WTC11 (cell line): ENCODE results near the gene SPSB2. TPM values are rescaled to one million over a fixed set of nuclear protein-coding genes. Genes with fewer than 3 reads are reported as not detected.
"Not testable (repeated sequence)": the region's sequence is repeated elsewhere in the genome, so short reads cannot be mapped to it uniquely, and the experiment has no call there.

Source experiments
- ATAC-seq: fragments of 200-7000 bp; cut with Tn5 transposase; 2 replicates; pipeline ENCODE4 v1.10.0; 2021; ENCODE audit warnings: mild to moderate bottlenecking, moderate library complexity
- CTCF ChIA-PET: fragments of 300-600 bp; sonication (Branson Sonifier 250); formaldehyde crosslinking; loops from one replicate; lab custom pipeline; 2021; ENCODE audit warnings: antibody characterized with exemption; lab: Charles Lee
- POLR2A ChIA-PET: fragments of 350-600 bp; sonication (Branson Sonifier 250); formaldehyde crosslinking; loops from one replicate; lab custom pipeline; 2021; ENCODE audit warnings: antibody characterized with exemption; lab: Charles Lee
- DNase-seq: peaks from one replicate; pipeline ENCODE4 v3.0.0; 2021; ENCODE audit warnings: low spot score
- H3K27ac Mint-ChIP-seq: 2 replicates; pipeline ENCODE4 v1.8.0; 2021; ENCODE audit warnings: mixed read lengths
- H3K27me3 Mint-ChIP-seq: 2 replicates; pipeline ENCODE4 v1.8.0; 2021; ENCODE audit warnings: low read depth, mild to moderate bottlenecking, moderate library complexity, mixed read lengths
- H3K36me3 Mint-ChIP-seq: 2 replicates; pipeline ENCODE4 v1.8.0; 2021; ENCODE audit warnings: mixed read lengths
- H3K4me1 Mint-ChIP-seq: 2 replicates; pipeline ENCODE4 v1.8.0; 2022; ENCODE audit warnings: mixed read lengths
- H3K4me3 Mint-ChIP-seq: 2 replicates; pipeline ENCODE4 v1.8.0; 2021; ENCODE audit warnings: mild to moderate bottlenecking, moderate library complexity, mixed read lengths
- H3K9me3 Mint-ChIP-seq: 2 replicates; pipeline ENCODE4 v1.8.0; 2021; ENCODE audit warnings: mixed read lengths
- EMX1 ChIP-seq: fragments of 250-450 bp; sonication (Bioruptor Pico); IDR thresholded peaks from 2 replicates; pipeline ENCODE4 v1.8.0; 2021; ENCODE audit warnings: mild to moderate bottlenecking
- ETV6 ChIP-seq: sonication (generic); formaldehyde crosslinking; IDR thresholded peaks from 2 replicates; pipeline ENCODE4 v1.8.1; 2022; ENCODE audit warnings: mild to moderate bottlenecking, missing genetic modification reagents
- HMGA2 ChIP-seq: fragments of 250-450 bp; sonication (Bioruptor Pico); IDR thresholded peaks from 2 replicates; pipeline ENCODE4 v1.4.0; 2021; ENCODE audit warnings: mild to moderate bottlenecking, moderate library complexity
- PRRX2 ChIP-seq: fragments of 250-450 bp; sonication (Bioruptor Pico); IDR thresholded peaks from 2 replicates; pipeline ENCODE4 v1.8.0; 2021; ENCODE audit warnings: mild to moderate bottlenecking
- SMAD3 ChIP-seq: sonication (generic); formaldehyde crosslinking; IDR thresholded peaks from 2 replicates; pipeline ENCODE4 v1.8.0; 2022; ENCODE audit warnings: missing genetic modification reagents, mild to moderate bottlenecking, borderline replicate concordance
- total RNA-seq: library from RNA; stranded (reverse); gene quantifications from 3 replicates; pipeline ENCODE4 v1.2.3, GENCODE V29; 2021
- TF ChIP-seq, protein P1 (sequence below): fragments of 250-450 bp; sonication (Bioruptor Pico); IDR thresholded peaks from 2 replicates; pipeline ENCODE4 v1.9.0; 2021; ENCODE audit warnings: mild to moderate bottlenecking
- TF ChIP-seq, protein P2 (sequence below): sonication (generic); formaldehyde crosslinking; IDR thresholded peaks from 2 replicates; pipeline ENCODE4 v1.8.1; 2022; ENCODE audit warnings: low read depth, missing genetic modification reagents, borderline replicate concordance
- TF ChIP-seq, protein P3 (sequence below): sonication (generic); formaldehyde crosslinking; IDR thresholded peaks from 2 replicates; pipeline ENCODE4 v1.8.1; 2023; ENCODE audit warnings: mild to moderate bottlenecking, missing genetic modification reagents, borderline replicate concordance
- TF ChIP-seq, protein P4 (sequence below): fragments of 250-450 bp; sonication (Bioruptor Pico); IDR thresholded peaks from 2 replicates; pipeline ENCODE4 v1.9.0; 2021; ENCODE audit warnings: moderate library complexity, mild to moderate bottlenecking, inconsistent platforms, borderline replicate concordance
- TF ChIP-seq, protein P5 (sequence below): fragments of 200-600 bp; IDR thresholded peaks from 2 replicates; pipeline ENCODE4 v1.8.0; 2022; ENCODE audit warnings: antibody characterized with exemption

SPSB2 gene
- total RNA-seq, 1 experiment from 2014 or later: 25.5 TPM

DNA sequence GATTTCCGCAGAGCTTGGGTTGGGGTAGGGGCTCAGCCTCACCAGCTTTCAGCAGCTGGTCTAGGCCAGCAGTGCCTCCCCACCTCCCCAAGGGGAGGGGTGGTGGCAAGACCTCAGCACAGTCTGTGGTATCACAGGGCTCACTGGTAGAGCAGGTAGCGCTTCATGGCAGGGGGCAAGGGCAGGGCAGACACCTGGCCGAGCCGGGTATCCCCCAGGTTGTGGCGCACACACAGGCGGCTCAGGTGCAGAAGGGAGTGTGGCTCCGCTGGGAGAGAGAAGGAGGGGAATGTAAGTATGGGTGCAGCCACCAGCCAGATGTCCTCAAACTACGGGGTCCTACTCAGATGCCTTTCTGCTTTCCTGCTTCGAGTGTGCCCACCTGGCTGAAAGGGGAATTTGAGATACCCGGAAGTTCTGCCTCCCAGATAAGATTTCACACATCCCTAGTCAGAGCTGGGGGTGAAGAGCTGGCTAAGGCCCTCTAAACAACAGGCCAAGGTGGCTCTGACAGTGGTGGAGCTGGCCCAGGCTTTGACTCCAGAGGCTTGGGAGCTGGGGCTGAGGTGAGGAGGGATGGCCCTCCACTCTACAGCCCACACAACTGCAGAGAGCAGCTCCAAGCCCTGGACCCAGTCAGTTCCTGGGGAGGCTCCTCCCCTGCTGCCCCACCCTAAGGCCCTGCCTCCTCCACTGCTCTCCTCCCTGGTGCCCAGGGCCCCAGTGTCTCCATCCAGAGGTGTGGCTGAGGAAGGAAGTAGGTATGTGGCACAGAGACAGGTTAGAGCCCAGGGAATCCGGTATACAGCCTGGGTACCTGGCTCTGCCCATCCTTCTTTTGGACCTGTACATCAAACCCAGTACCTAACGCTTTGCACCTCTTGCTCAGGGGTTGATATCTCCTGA is 1.8 kb downstream of the SPSB2 start (continued):
- TF ChIP-seq, protein P1, sequence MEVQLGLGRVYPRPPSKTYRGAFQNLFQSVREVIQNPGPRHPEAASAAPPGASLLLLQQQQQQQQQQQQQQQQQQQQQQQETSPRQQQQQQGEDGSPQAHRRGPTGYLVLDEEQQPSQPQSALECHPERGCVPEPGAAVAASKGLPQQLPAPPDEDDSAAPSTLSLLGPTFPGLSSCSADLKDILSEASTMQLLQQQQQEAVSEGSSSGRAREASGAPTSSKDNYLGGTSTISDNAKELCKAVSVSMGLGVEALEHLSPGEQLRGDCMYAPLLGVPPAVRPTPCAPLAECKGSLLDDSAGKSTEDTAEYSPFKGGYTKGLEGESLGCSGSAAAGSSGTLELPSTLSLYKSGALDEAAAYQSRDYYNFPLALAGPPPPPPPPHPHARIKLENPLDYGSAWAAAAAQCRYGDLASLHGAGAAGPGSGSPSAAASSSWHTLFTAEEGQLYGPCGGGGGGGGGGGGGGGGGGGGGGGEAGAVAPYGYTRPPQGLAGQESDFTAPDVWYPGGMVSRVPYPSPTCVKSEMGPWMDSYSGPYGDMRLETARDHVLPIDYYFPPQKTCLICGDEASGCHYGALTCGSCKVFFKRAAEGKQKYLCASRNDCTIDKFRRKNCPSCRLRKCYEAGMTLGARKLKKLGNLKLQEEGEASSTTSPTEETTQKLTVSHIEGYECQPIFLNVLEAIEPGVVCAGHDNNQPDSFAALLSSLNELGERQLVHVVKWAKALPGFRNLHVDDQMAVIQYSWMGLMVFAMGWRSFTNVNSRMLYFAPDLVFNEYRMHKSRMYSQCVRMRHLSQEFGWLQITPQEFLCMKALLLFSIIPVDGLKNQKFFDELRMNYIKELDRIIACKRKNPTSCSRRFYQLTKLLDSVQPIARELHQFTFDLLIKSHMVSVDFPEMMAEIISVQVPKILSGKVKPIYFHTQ: no peak
- TF ChIP-seq, protein P2, sequence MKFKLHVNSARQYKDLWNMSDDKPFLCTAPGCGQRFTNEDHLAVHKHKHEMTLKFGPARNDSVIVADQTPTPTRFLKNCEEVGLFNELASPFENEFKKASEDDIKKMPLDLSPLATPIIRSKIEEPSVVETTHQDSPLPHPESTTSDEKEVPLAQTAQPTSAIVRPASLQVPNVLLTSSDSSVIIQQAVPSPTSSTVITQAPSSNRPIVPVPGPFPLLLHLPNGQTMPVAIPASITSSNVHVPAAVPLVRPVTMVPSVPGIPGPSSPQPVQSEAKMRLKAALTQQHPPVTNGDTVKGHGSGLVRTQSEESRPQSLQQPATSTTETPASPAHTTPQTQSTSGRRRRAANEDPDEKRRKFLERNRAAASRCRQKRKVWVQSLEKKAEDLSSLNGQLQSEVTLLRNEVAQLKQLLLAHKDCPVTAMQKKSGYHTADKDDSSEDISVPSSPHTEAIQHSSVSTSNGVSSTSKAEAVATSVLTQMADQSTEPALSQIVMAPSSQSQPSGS (CRISPR knock-in tag): no peak
- TF ChIP-seq, protein P3, sequence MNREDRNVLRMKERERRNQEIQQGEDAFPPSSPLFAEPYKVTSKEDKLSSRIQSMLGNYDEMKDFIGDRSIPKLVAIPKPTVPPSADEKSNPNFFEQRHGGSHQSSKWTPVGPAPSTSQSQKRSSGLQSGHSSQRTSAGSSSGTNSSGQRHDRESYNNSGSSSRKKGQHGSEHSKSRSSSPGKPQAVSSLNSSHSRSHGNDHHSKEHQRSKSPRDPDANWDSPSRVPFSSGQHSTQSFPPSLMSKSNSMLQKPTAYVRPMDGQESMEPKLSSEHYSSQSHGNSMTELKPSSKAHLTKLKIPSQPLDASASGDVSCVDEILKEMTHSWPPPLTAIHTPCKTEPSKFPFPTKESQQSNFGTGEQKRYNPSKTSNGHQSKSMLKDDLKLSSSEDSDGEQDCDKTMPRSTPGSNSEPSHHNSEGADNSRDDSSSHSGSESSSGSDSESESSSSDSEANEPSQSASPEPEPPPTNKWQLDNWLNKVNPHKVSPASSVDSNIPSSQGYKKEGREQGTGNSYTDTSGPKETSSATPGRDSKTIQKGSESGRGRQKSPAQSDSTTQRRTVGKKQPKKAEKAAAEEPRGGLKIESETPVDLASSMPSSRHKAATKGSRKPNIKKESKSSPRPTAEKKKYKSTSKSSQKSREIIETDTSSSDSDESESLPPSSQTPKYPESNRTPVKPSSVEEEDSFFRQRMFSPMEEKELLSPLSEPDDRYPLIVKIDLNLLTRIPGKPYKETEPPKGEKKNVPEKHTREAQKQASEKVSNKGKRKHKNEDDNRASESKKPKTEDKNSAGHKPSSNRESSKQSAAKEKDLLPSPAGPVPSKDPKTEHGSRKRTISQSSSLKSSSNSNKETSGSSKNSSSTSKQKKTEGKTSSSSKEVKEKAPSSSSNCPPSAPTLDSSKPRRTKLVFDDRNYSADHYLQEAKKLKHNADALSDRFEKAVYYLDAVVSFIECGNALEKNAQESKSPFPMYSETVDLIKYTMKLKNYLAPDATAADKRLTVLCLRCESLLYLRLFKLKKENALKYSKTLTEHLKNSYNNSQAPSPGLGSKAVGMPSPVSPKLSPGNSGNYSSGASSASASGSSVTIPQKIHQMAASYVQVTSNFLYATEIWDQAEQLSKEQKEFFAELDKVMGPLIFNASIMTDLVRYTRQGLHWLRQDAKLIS (CRISPR knock-in tag): no peak
- no peak for TF ChIP-seq HMGA2 (CRISPR knock-in tag)

DNA sequence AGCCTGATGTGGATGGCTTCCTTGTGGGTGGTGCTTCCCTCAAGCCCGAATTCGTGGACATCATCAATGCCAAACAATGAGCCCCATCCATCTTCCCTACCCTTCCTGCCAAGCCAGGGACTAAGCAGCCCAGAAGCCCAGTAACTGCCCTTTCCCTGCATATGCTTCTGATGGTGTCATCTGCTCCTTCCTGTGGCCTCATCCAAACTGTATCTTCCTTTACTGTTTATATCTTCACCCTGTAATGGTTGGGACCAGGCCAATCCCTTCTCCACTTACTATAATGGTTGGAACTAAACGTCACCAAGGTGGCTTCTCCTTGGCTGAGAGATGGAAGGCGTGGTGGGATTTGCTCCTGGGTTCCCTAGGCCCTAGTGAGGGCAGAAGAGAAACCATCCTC is 2.8 kb downstream of the SPSB2 start:
- Mint-ChIP-seq H3K36me3 (peaks cover 43% of the 10 kb centered on the region), H3K4me1 (peaks cover 62% of the 10 kb centered on the region), H3K4me3 (peak overlapping the region; percentile 89), H3K27ac (peak overlapping the region; percentile 96)
- H3K27me3 Mint-ChIP-seq, H3K9me3 Mint-ChIP-seq, ATAC-seq, DNase-seq: not testable (repeated sequence)
- ChIA-PET CTCF (interaction anchor here (1.1 to 8.5 kb wide), 8 partner anchors 17 to 69 kb away, joined by 3 to 181 read pairs (median 27); partner anchors contain the start of genes CDCA3, ENO2, GPR162 and LRRC23), POLR2A (interaction anchor here (2.7 to 3.3 kb wide), 2 partner anchors 55 to 73 kb away, joined by 15 to 33 read pairs; partner anchors contain the start of genes C12orf57 and RNU7-1)

DNA sequence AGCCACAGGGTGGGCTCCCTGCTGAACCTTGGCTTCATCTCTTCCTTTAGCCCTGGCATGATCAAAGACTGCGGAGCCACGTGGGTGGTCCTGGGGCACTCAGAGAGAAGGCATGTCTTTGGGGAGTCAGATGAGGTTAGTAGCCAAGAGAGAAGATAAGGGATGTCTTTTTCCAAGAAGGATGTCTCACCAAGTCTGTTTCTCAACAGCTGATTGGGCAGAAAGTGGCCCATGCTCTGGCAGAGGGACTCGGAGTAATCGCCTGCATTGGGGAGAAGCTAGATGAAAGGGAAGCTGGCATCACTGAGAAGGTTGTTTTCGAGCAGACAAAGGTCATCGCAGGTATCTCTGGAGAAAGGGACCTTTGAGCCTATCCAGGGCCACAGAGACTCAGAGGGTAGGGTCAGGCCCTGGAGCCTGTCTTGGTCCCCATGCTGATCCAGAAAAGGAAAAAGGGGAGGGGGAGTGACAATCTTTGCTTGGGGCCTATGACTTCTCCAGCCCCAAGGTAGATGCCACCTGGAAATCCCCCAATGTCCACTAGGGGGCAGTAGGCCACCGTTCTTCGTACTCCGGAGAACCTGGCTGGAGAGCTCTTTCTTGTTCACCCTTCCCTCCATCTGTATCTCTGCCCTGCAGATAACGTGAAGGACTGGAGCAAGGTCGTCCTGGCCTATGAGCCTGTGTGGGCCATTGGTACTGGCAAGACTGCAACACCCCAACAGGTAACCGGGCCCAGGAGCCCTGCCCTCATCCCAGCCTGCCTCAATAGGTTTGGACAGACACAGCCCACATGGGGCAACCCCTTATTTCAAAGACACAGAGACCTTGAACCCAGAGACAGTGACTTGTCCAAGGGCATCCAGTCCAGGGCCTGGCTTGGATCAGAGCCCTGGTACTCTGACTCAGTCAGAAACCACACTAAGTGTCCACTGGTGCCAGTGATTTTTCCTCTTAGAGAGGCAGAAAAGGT is 3.8 kb downstream of the SPSB2 start:
- H3K4me1 Mint-ChIP-seq: peaks cover 60% of the 10 kb centered on the region
- TF ChIP-seq, protein P4, sequence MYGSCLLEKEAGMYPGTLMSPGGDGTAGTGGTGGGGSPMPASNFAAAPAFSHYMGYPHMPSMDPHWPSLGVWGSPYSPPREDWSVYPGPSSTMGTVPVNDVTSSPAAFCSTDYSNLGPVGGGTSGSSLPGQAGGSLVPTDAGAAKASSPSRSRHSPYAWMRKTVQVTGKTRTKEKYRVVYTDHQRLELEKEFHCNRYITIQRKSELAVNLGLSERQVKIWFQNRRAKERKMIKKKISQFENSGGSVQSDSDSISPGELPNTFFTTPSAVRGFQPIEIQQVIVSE (CRISPR knock-in tag): no peak
- TF ChIP-seq ETV6 (CRISPR knock-in tag) (0 out of 2 replicates have a peak, but pooled peaks have one; percentile 41), SMAD3 (CRISPR knock-in tag) (peak; percentile 59; the same call in 1 of the 2 replicates), EMX1 (peak; percentile 39; the same call in 1 of the 2 replicates), PRRX2 (CRISPR knock-in tag) (0 out of 2 replicates have a peak, but pooled peaks have one; percentile 11)
- TF ChIP-seq, protein P5, sequence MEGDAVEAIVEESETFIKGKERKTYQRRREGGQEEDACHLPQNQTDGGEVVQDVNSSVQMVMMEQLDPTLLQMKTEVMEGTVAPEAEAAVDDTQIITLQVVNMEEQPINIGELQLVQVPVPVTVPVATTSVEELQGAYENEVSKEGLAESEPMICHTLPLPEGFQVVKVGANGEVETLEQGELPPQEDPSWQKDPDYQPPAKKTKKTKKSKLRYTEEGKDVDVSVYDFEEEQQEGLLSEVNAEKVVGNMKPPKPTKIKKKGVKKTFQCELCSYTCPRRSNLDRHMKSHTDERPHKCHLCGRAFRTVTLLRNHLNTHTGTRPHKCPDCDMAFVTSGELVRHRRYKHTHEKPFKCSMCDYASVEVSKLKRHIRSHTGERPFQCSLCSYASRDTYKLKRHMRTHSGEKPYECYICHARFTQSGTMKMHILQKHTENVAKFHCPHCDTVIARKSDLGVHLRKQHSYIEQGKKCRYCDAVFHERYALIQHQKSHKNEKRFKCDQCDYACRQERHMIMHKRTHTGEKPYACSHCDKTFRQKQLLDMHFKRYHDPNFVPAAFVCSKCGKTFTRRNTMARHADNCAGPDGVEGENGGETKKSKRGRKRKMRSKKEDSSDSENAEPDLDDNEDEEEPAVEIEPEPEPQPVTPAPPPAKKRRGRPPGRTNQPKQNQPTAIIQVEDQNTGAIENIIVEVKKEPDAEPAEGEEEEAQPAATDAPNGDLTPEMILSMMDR: peak; percentile 91
- H3K27ac Mint-ChIP-seq: peak overlapping the region; percentile 88
- ChIA-PET CTCF (interaction anchor here (1.0 to 8.5 kb wide), 39 partner anchors 8 to 332 kb away, joined by 3 to 181 read pairs (median 5); partner anchors contain the start of genes ATN1, C12orf57, CDCA3 and COPS7A), POLR2A (interaction anchor here (0.6 to 4.3 kb wide), 13 partner anchors 17 to 533 kb away, joined by 3 to 33 read pairs (median 7); partner anchors contain the start of genes ATN1, C12orf57, CDCA3 and LRRC23)
- no peaks in the 10 kb centered on the region for H3K9me3 Mint-ChIP-seq
- H3K36me3 Mint-ChIP-seq: peaks cover 50% of the 10 kb centered on the region
- DNase-seq (peak; percentile 94), ATAC-seq (peak; percentile 0)
- peak overlapping the region; percentile 89 for H3K4me3 Mint-ChIP-seq
- H3K27me3 Mint-ChIP-seq: no peaks in the 10 kb centered on the region
